IPS-18c (cell line): ENCODE results near the gene KIF19.
A peak's percentile ranks its signal among the peaks of the same experiment; 100 is the strongest.

Experiments used
- H3K4me3 ChIP-seq: 2 replicates; pipeline ENCODE4 v1.7.0; 2013; ENCODE audit warnings: low read depth, mild to moderate bottlenecking, low read length, moderate library complexity; ENCODE audit not compliant: insufficient read depth
- H3K9me3 ChIP-seq: one replicate; pipeline ENCODE4 v1.6.1; 2013; ENCODE audit warnings: mild to moderate bottlenecking, low read length, moderate library complexity; ENCODE audit not compliant: control insufficient read depth, insufficient read depth

KIF19 gene

DNA sequence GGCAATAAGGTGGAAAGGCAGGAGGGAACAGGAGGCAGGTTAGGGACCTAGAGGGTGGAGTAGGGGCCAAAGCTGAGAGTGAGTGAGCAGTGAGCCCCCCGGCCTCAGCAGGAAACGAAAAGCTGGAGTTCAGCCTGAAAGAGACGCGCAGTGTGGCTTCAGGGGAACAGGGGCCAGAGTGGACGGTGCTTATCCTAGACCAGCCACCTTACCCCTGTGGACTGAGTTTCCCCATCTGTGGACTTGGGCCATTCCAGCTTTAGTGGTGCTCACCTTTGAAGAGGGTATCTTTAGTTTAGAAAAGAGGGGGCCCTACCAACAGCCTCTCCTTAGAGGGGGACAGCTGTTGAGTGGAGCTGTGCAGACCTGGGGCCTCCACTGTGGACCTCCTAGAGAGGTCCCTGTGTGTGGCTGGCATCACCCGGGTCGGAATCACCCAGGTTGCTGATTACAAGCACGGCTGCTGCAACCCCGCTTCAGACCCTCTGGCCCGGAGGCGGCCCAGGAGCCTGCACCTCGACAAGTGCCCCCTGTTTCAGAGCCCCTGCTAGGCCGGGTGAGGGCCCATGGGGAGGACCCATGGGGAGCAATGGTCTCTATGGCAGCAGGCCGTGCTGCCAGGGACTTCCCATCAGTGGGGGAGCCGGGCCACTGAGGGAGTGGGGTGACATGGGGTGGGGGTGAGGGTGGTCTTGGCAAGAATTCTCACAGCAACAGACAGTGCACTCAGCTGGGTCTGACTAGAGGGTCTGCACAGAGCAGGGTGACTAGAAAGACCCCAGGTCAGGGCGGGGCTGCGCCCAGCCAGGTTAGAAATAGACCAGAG, 43.9 kb downstream of the KIF19 start:
- H3K9me3 ChIP-seq, result no peaks in the 10 kb centered on the region
- H3K4me3 ChIP-seq, result no peak overlapping the region

DNA sequence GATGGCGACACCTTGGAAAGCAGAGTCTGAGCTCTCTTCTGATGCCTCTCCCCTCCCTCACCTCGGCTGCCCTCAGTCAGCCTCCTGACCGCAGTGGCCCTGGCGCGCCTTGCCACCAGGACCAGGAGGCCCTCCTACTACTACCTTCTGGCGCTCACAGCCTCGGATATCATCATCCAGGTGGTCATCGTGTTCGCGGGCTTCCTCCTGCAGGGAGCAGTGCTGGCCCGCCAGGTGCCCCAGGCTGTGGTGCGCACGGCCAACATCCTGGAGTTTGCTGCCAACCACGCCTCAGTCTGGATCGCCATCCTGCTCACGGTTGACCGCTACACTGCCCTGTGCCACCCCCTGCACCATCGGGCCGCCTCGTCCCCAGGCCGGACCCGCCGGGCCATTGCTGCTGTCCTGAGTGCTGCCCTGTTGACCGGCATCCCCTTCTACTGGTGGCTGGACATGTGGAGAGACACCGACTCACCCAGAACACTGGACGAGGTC, 45.7 kb downstream of the KIF19 start:
- H3K9me3 ChIP-seq, result no peaks in the 10 kb centered on the region
- H3K4me3 ChIP-seq, result no peak overlapping the region

DNA sequence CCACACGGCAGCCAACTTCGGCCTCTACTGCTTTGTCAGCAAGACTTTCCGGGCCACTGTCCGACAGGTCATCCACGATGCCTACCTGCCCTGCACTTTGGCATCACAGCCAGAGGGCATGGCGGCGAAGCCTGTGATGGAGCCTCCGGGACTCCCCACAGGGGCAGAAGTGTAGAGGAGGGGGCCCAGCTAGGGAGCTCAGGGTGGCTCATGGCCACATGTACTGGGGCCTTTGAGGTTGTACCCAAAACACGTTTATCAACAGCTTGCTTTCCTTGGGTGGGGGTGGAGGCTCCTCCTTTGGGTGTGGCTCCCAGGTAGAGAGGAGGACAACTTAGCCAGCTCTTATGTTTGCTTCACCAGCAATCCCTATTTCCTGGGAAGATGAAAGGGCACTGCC, 46.4 kb downstream of the KIF19 start:
- H3K9me3 ChIP-seq, result no peaks in the 10 kb centered on the region
- H3K4me3 ChIP-seq, result no peak overlapping the region

DNA sequence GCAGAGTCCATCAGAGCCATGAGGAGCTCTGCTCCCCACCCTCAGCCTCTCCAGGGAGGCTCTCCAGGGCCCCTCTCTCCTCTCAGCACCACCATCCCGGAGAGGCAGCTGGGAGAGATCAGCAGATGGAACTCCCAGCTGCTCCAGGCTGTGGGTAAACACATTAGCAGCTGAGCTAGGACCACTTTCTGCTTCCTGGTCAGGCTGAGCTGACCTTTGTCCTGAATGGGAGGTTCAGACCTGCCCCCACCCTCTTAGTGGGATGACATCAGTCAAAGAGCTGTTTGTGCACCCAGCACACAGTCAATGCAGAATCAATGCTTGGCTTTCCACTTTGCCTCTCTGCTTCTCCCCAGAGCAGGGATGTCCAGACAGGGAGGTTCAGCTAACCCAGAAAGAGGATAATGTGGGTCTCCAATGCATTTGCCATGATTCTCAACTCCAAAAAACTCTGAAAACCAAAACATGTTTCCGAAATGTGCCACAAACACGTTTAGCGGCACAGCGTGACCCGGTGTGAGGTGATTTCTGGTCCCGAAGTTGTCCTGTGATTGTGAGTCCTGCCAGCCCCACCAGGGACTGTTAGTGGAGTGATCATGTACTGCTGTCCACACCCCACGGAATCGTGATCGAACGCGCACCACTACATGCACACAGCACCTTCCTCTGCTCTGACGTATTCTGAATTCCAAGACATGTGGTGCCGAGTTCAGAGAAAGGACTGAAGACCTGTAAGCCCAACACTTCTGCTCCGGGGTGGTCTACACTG, 48.0 kb downstream of the KIF19 start:
- no peaks in the 10 kb centered on the region for H3K9me3 ChIP-seq
- no peak overlapping the region for H3K4me3 ChIP-seq

DNA sequence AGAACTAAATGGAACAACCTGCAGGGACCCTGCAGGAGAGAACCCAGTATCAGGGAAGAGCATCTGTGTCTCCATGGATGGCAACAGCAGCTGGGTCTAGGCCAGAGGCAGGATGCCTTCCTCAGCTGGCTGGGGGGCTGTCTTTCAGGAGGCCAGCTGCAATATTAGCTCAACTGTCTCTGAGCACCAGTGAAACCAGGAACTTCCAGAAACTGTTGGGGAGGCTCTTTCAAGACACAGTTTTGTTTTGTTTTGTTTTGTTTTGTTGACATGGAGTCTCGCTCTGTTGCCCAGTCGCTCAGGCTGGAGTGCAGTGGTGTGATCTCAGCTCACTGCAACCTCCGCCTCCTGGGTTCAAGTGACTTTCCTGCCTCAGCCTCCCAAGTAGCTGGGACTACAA, 48.8 kb downstream of the KIF19 start:
- H3K4me3 ChIP-seq, result no peak overlapping the region
- no peaks in the 10 kb centered on the region for H3K9me3 ChIP-seq

DNA sequence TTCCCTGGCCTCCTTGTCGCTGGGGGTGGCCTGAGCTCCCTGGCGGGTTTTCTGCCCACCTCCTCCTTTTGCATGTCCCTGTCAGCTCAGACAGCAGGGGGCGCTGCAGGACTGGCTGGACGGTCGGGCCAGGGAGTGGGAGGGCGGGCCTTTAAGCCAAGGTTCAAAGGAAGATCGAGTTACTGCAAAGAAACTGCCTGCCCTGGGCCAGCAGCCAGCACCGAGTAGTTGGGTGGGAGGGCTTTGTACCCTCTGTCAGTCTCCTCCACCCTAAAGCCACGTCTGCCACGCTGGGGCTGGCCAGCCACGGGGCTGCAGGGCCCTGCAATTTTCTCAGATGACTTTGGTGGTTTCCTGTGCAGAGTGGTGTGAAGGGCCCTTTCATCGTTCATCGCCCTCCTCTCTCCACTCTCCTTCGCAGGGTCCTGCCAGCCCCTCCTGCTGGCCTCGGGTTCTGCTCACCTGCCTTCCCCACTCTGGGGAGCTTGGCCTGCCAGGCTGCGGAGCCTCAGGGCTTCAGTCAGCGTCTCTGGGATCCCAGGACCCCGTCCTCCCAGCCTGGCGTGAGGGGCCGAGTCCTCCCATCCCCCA, 53.6 kb downstream of the KIF19 start:
- no peaks in the 10 kb centered on the region for H3K9me3 ChIP-seq
- H3K4me3 ChIP-seq, result 0 out of 2 replicates have a peak overlapping the region, but pooled peaks have one; percentile 9

DNA sequence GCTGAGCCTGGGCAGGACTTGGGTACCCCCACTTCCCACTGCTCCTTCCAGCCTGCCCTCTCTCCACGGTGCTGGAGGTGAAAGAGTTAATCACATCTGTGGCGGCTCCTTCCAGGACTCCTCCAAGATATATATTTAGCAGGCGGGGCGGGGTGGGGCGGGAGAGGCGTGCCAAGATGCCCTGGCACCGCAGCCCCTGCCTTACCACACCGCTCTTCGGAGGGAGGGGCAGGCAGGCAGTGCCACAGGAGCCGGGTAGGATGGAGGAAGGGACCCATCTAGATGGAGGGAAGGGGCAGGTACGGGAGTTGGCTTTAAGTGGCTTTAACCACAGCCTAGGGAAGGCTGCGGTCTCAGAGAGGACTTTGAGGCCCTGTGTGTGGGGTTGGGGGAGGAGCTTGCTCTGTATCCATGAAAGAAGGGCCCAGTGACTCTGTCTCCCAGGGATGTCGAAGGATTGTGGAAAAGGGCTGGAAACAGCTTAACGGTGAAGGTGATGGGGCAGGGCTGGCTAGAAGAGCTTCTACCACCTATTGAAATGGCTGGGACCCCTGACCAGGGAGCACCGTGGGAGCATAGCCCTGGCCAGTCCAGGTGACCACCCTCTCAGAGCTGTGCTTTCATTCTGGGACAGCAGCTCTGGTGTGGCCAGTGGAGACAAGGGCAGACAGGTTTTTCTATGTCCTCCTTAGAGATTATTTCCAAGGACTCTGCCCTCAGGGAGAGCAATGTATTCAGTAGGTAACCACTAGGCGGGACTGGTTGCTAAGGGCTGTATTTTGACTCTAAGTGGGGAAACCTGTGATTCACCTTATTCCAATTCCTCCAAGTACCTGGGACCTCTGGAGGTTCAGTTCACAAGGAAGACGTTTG, 54.3 kb downstream of the KIF19 start:
- Histone ChIP-seq H3K9me3 (no peaks in the 10 kb centered on the region), H3K4me3 (0 out of 2 replicates have a peak overlapping the region, but pooled peaks have one; percentile 9)

DNA sequence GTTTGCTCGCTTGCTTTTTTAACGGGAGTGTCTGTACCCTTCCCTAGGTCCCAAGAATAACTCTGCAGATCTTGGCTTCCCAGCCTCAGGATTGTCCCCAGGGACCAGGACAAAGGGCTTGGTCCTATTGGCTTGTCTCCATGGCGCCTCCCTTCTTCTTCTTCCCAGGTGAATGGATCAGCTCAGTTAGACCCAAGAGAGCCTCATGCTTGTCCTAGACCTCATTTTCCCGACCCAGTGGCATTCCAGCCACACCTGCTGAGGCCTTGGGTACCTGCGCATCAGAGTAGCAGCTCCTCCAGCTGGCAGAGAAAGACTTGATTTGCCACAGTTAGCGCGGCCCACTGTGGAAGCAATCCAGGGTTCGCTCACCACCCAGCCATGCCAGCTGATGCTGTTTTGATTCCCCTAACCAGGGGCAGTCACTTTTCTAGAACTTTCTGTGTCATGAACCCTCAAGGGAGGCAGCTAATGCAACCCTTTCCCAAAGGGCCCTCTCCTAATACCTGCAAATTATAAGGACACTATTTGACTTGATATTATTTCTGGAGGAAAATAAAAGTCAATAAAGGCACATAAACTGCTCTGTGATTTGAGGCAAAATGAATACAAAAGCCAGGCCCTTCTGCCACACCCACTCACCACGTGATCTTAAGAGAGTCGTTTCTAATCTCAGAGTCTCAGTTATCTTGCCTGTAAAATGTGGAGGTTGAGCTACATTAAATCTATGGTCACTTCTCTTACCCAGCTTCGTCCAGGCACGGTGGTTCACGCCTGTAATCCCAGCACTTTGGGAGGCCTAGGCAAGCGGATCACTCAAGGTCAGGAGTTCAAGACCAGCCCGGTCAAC, 55.2 kb downstream of the KIF19 start:
- Histone ChIP-seq H3K4me3 (no peak overlapping the region), H3K9me3 (no peaks in the 10 kb centered on the region)

DNA sequence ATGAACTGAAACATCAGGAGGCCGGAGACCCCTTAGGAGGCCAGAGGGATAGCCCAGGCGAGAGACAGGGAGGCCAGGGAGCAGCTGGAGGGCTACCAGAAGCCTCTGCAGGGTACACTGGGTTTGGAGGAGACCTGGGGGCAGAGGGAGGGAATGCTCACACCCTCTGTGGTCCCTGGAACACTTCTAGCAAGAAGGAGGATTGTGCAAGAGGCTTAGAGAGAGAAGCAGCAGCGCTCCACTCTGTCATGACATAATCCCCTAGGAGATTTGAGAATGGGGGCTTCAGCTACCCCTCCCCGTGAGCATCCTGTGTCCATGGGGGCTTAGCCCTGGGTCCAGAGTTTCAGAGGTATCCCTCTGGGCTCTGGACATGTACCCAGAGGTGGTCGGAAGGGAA, 57.1 kb downstream of the KIF19 start:
- no peak overlapping the region for H3K4me3 ChIP-seq
- no peaks in the 10 kb centered on the region for H3K9me3 ChIP-seq

DNA sequence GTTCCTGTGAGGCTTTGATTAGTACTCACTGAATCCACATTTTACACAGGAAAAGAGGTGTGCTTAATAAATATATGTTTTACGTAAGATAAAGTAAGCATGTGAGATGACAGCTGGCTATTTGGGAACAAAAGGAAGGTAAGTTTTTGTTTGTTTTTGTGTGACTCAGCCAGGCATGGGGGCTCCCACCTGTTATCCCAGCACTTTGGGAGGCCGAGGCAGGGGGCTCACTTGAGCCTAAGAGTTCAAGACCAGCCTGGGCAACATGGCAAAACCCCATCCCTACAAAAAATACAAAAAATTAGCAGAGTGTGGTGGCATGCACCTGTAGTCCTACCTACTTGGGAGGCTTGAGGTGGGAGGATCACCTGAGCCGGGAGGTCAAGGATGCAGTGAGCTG, 59.2 kb downstream of the KIF19 start:
- H3K4me3 ChIP-seq, result no peak overlapping the region
- no peaks in the 10 kb centered on the region for H3K9me3 ChIP-seq

DNA sequence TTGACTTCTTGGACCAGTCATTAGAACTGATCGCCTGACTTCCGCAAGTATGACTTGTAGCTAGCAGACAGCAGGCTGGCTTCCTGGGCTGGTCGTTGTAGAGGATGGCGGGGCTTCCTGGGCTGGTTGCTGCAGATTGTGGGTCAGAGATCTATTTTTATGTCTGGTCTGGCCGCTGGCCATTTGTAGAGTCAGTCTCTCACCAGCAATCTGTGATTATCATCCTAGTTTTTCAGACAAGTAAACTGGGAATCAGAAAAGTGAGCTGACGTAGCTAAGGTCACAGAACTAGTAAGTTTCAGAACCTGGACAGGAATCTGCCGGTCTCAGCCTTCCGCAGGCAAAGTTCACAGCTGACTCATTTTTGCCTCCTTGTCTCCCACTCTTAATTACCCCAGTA, 60.4 kb downstream of the KIF19 start:
- H3K9me3 ChIP-seq, result no peaks in the 10 kb centered on the region

DNA sequence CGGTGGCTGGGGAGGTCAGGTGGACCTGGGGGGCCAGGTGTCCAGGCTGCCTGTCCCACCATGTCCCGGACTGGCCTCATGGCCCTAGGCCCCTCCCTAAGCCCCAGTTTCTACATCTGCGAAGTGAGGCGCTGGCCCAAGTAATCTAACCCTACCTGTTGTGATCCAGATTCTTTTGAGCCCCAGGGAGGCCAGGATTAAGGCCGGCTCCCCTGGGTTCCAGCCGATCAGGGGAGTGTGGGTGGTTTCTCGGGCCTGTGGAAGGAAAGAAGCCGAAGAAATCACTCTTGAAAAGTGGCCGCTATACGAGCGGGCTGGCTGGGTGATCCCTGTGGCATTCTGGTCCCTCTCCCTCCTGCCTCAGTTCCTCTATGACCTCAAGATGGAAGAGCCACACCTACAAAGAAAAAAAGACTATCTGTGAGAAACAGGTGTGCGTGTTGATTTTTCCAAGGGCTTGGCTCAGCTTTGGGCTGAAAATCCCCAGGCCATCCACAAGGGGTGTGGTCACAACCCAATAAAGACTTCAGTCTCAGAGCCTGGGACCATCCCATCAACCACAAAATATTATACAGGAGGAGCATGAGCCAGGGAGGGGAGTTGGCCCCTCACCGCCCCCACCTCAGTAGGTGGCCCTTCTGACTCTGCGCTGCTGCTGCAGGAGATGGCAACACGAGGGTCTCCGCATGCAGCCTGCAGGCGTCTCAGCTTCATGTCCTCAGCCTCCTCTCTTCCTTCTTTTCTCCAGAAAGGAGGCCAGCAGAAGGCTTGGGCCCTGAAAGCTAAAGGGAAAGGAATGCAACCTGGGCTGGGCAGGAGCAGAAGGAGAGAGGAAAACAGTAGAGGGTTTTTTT, 61.6 kb downstream of the KIF19 start:
- Histone ChIP-seq H3K4me3 (no peak overlapping the region), H3K9me3 (no peaks in the 10 kb centered on the region)

More for the DNA sequence above, 60.4 kb downstream of the KIF19 start:
- H3K4me3 ChIP-seq, result no peak overlapping the region

DNA sequence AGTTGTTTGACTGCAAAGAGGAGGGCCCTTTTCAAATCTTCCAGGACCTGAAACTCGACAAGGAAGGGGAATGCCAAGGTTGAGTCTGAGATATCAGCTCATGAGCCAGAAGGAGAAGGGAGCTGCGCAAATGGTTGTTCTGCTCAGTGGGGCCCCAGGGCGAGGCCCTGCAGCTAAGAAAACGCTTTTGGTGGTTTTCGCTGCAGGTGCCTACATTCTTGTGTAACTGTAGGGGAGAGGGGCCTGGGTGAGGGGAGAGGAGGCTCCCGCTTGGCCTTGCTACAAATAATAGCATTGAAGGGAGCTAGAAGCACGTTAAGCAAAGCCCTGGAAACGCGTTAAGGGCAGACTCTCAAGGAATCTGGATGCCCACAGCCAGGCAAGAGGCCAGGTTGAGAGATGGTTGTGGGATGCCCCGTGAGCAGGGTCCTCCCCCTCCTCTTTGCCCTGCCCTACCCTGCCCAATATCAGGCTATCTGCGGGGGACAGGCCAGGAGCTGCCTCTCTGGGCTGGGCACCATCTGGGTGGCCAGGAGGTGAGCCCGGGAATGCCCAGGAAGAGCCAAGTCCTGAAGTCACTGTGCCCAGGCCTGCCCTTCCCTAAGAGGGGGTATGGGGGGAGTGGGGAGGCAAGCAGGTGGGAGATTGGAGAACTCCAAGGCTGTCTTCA, 63.2 kb downstream of the KIF19 start:
- H3K4me3 ChIP-seq, result no peak overlapping the region
- no peaks in the 10 kb centered on the region for H3K9me3 ChIP-seq

DNA sequence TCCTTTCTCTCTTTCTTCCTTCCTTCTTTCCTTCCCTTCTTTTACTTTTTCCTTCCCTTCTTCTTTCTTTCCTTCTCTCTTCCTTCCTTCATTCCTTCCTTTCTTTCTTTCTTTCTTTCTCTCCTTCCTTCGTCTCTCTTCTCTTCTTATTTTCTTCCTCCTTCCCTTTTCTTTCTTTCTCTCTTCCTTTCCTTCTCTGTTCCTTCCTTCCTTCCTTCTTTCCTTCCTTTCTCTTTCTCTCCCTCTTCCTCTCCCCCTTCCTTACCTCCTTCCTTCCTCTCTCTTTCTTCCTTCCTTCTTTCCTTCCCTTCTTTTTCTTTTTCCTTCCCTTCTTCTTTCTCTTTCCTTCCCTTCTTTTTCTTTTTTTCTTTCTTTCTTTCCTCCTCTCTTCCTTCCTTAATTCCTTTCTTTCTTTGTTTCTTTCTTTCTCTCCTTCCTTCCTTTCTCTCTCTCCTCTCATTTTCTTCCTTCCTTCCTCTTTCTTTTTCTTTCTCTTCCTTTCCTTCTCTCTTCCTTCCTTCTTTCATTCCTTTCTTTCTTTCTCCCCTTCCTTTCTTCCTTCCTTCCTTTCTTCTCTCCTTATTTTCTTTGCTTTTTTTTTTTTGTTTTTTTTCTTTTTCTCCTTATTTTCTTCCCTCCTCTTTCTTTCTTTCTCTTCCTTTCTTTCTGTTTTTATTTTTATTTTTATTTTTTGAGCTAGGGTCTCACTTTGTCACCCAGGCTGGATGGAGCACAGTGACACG, 64.1 kb downstream of the KIF19 start:
- H3K4me3 ChIP-seq, result no peak overlapping the region
- no peaks in the 10 kb centered on the region for H3K9me3 ChIP-seq
